EL (cell line): ENCODE results near the gene AHRR.

ENCODE experiments used
- DNase-seq: peaks from one replicate; pipeline ENCODE4 v3.0.0-alpha.2; 2016

The AHRR gene

GRCh38 chr5:321726-322251 is 275 bp downstream of the AHRR start:
- DNase-seq: no peak

- DNase-seq: peak; percentile 78
Measured at GRCh38 chr5:322281-322941, 897 bp downstream of the AHRR start.

GRCh38 chr5:322942-323879 is 1.7 kb downstream of the AHRR start:
- peak; percentile 38 for DNase-seq

- DNase-seq: no peak
Measured at GRCh38 chr5:324736-325612, 3.5 kb downstream of the AHRR start.

GRCh38 chr5:326109-326508 is 4.6 kb downstream of the AHRR start:
- no peak for DNase-seq

GRCh38 chr5:329121-329735 is 7.7 kb downstream of the AHRR start:
- DNase-seq: peak; percentile 87

GRCh38 chr5:329768-330167 is 8.3 kb downstream of the AHRR start:
- no peak for DNase-seq

- no peak for DNase-seq
Measured at GRCh38 chr5:332843-333242, 11.3 kb downstream of the AHRR start.

GRCh38 chr5:333945-334344 is 12.4 kb downstream of the AHRR start:
- no peak for DNase-seq

- DNase-seq: no peak
Measured at GRCh38 chr5:334903-335739, 13.6 kb downstream of the AHRR start.

GRCh38 chr5:335740-336038 is 14.2 kb downstream of the AHRR start:
- DNase-seq: no peak

GRCh38 chr5:337563-338130 is 16.1 kb downstream of the AHRR start:
- peak; percentile 61 for DNase-seq

- no peak for DNase-seq
Measured at GRCh38 chr5:342501-343460, 21.3 kb downstream of the AHRR start.

- peak; percentile 77 for DNase-seq
Measured at GRCh38 chr5:343461-344401, 22.2 kb downstream of the AHRR start.

- DNase-seq: no peak
Measured at GRCh38 chr5:344668-345067, 23.2 kb downstream of the AHRR start.

GRCh38 chr5:345404-346195 is 24.1 kb downstream of the AHRR start:
- DNase-seq: no peak

- no peak for DNase-seq
Measured at GRCh38 chr5:346229-346935, 24.9 kb downstream of the AHRR start.
